NT2/D1 (cell line): ENCODE data around the gene NCL.

Source experiments
- YY1 ChIP-seq: IDR thresholded peaks from 2 replicates; pipeline ENCODE4 v1.6.1; 2011; ENCODE audit not compliant: insufficient read length, insufficient read depth
- ZNF274 ChIP-seq: IDR thresholded peaks from 2 replicates; pipeline ENCODE4 v1.6.1; 2011; ENCODE audit warnings: mild to moderate bottlenecking, low read depth, low read length

DNA sequence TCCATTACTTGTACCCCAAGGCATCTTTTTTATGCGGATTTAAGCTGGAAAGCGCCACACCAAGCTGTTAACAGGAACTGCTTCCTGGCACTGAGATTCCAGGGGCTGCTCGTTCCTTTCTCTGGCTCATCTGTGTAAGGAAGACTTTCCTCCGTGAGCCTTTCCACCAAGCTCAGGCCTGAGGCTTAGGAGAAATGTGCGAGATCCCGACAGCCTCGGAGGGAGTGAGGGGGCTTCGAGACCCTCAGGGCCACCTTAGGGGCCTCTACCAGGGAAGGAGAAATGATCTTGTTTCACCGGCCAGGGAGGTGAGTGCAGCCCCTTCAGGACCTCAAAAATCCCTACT is 51.7 kb downstream of the NCL start:
- TF ChIP-seq ZNF274 = no peak
- TF ChIP-seq YY1 = no peak
